Hematopoietic multipotent progenitor cell (in vitro differentiated cells): Measurements from ENCODE around the gene CNIH2. TPM values are rescaled to one million over a fixed set of nuclear protein-coding genes. Genes with fewer than 3 reads are reported as not detected.
"Not testable (repeated sequence)": the region's sequence is repeated elsewhere in the genome, so short reads cannot be mapped to it uniquely, and the experiment has no call there.

Experiments
- DNase-seq, 3 donors: peaks; one replicate each; pipeline ENCODE4 v3.0.0-alpha.2; 2011 to 2015; ENCODE audit warnings: low read depth in 2 of 3, low spot score in 2 of 3
- total RNA-seq: library from RNA; depleted of rRNA; stranded (reverse); fragments of >200 nt; gene quantifications from one replicate; pipeline ENCODE4 v1.2.3, GENCODE V29; 2012

The CNIH2 gene
- total RNA-seq, result 2.7 TPM

DNA sequence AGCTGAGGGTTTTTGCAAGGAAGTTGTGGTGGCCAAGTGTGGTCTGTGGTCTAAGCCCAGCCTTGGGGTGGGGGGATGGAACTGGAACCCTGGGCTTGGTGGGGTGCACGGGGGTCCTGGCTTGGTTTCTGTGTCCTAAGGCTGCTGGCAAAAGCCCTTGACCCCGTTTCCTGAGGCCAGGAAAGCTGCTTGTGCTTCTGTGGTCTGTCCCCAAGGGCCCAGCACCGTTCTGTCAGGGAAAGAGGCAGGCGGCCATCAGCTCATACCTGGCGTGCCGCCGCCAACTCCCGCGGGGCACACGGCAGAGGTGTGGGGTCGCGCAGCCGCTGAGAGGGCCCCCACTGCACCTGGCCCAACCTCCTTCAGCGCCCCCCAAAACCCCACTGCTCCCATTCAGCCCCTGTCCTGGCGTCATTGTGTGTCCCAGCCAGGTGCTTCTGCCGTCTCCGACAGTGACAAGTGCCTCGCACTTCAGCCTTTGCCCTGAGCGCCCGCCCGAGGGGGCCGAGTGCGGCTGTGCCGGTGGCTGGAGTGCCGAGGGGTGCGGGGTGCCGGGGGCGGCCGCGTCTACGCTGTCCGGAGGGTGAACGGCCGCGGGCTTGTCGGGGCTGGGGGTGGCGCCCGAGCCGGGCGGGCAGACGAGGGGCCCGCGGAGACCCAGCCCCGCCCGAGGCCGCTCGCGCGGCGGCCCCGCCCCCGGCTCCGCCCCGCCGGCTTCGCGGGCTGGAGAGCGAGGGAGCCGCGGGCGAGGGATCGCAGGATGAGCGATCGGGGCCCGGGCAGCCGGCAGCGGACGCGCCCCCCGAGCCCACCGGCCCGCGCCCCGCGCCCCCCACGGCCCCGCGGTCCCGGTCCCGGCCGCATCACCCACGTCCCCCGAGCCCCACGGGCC lies at the start of gene CNIH2:
Gene CNIH2 (plus strand): TSS at position 705 of the 892 bp plus-strand sequence. CDS start 282 bp downstream, outside the sequence.
- DNase-seq, result peak in 1 of 3 donors; percentile 47

DNA sequence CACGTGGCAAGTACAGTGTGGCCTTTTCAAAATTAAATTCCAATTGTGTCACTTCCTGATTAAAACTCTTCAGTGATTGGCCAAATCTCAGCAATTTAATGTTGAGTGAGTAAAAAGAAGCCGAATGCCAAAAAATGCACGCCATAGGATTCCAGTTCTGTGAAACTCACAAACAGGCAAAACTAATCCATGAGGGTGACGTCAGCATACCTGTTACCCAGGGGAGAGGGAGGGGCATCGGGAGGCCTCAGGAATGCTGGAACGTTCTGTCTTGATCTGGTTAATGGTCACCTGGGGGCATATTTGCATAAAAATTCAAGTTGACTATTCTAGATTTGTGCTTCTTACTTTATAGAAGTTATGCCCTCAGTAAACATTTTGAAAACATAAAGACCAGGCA lies 49.5 kb upstream of the CNIH2 start:
- no peak for DNase-seq

GRCh38 chr11:66230156-66230555 lies 47.8 kb upstream of the CNIH2 start:
- DNase-seq, result no peak

- DNase-seq, result no peak
Measured at GRCh38 chr11:66230978-66231377, 47.0 kb upstream of the CNIH2 start.

DNA sequence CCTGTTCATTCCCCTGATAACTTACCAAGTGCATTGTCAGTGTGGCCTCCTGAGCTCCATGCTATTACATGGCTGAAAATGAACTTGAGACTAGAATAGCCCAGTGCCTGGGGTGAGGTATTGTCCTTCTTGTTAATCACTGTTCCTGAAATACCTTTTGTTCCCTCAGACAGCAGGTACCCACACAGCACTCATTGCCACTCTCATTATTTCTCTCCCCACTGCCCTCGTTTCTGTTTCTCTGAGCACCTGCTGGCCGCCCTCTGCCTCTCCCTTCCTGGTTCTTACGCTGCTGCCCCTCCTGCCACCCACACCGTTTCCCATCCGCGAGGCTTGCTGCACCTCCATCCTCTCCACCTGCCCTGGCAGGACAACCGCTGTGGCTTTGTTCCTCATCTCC lies 46.4 kb upstream of the CNIH2 start:
- DNase-seq, result no peak

GRCh38 chr11:66232769-66233168 lies 45.2 kb upstream of the CNIH2 start:
- DNase-seq, result no peak

DNA sequence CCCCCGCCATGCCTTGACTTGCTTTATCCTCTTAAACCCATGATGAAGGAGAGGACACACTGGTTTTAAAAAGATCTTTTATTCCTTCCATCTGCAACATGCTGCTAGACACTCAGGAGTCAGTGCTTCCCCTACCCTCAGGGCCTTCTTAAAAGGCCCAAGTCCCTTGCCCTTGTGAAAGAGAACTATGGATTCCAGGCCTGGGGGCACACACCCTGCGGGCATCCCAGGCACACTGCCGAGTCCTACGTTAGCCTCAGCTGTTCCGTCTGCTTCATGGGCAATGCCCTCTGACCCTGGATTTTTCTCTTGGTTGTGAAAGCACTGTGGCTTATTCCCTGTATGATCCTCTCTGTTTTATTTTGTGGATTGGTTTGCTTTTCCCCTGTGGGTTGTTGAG lies 44.7 kb upstream of the CNIH2 start:
- DNase-seq, result no peak

DNA sequence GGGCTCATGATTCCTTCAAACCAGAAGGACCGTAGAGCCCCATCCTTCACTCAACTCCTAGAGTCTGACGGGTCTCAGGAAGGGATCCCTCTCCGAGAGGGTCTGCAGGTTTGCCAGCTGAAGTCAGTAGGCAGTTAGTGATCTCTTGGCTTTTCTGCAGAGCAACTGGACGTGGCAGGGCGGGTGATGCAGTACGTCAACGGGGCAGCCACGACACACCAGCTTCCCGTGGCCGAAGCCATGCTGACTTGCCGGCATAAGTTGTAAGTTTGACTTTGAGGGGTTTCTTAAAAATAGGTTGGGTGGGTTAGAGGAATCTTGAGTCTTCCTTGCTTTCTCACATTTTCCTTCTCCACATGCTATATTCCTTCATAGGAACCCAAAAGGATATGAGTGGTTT lies 42.8 kb upstream of the CNIH2 start:
- DNase-seq, result no peak

DNA sequence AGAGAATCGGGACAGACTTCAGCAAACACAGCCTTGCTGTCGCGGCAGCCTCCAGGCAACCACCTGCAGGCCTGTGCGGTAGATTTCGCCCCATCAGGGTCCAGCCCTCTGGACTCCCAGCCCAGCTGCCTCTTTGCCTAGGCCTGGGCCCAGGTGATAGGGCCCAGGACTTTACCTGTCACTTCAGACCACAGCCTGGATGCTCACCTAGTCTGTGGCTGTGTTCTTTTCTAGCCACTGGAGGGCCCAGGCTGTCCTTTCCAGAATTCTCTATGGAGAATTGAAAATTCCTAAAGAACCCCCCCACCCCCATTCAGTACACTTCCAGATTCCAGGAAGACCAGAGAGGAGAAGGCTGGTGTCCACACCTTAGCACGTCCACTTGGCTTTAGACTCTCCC lies 40.1 kb upstream of the CNIH2 start:
- DNase-seq, result no peak

GRCh38 chr11:66238786-66239413 lies 39.1 kb upstream of the CNIH2 start:
- DNase-seq, result no peak

DNA sequence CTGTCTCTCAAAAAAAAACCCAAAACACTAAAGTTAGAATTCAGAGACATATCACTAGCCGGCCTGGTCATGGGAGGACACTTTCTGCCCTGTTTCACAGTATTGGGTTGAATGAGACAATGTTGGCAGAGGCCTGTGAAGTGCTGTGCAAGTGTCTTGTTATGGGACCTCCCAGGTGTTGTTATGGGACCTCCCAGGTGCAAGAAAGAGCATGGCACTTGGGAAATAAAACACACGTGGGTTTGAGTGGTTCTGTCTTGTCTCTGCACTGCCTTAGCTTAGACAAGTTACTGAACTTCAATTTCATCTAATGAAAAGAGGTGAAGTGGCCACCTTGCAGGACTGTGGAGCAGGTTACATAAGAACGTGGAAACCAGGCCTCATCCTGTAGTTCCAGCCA lies 38.5 kb upstream of the CNIH2 start:
- no peak for DNase-seq

- DNase-seq, result no peak
Measured at GRCh38 chr11:66239998-66240780, 37.8 kb upstream of the CNIH2 start.

DNA sequence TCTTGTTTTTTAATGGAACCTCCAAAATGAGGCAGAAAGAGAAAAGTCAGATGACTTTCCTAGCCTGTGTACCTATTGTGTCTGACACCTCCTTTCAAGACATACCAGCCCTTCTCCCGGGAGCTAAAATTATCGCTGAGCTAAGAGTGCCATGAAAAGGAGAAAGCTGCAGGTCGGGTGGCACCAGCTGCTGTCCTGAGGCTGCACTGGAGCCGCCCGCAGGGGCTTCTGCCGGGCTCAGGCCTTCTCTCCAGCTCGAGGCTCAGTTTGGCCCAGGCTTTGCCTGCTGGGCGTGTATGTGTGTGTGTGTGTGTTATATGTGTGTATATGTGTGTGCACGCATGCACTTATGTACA lies 37.2 kb upstream of the CNIH2 start:
- DNase-seq, result no peak

- DNase-seq, result no peak
Measured at GRCh38 chr11:66242095-66242765, 35.7 kb upstream of the CNIH2 start.

- DNase-seq, result no peak
Measured at GRCh38 chr11:66243782-66244535, 34.0 kb upstream of the CNIH2 start.

- no peak for DNase-seq
Measured at GRCh38 chr11:66247295-66247694, 30.7 kb upstream of the CNIH2 start.

DNA sequence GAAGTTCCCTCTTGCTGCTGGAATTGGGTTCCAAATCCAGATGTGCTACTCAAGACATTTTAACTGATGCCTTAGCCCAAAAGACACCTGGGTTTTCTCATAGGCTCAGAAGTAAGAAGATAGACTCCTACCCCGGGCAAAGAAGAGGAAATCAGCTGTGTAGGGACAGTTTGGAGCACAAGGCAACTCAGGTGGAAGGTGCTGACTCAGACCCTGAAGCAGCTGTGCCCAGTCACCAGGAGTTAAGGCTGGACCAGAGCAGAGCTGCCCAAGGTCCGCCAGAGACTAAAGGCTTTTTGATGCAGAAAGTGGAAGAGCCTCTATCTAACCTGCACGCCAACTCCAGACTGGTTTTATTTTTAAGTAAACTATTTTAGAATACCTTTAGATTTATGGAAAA lies 30.2 kb upstream of the CNIH2 start:
- no peak for DNase-seq

DNA sequence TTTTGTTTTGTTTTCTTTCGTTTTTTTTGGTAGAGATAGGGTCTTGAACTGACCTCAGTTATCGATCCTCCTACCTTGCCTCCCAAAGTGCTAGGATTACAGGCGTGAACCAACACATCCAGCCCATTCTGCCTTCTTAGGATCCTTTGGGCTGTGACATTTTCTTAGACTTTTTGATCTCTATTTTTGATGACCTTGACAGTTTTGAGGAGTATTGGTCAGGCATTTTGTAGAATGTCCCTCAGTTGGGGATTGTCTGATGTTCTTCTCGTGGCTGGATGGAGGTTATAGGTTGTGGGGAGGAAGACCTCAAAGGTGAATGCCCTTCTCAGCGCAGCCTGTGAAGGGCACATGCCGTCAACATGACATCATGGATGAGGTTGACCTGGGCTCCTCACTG lies 29.1 kb upstream of the CNIH2 start:
- no peak for DNase-seq

DNA sequence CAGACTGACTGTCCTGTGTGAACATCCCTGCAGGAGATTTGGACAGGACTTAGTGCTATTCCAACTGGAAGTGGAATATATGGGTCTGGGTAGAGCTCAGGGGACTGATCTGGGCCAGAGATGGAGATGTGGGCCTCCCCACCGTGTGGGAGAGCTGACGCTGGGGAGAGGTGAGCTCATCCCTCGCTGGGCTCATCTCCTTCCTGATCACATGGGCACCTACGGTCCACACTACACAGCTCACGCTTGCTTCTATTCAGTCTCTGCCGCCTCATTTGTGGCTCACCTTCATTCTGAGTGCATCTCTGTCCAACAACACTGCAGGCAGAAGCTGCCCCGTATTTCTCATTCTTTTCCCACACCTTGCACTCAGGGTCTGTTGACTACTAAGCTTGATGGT lies 26.2 kb upstream of the CNIH2 start:
- no peak for DNase-seq

GRCh38 chr11:66253081-66253480 lies 24.9 kb upstream of the CNIH2 start:
- DNase-seq, result not testable (repeated sequence)
